Measurements from ENCODE around the gene CEP76.
A peak's percentile ranks its signal among the peaks of the same experiment; 100 is the strongest.

Gene CEP76

GRCh38 chr18:12722731-12723130 lies 20.2 kb upstream of the CEP76 start:
- no CpG with 5 or more reads among the region's 7 CpGs for WGBS, 2 donors (ENCODE audit: extremely low coverage in 2 of 2, insufficient read length in 2 of 2, insufficient replicate concordance in 1 of 2)
- H2BK15ac ChIP-seq (ENCODE audit: low read length), result no peak overlapping the region
- no peak overlapping the region for H2AFZ ChIP-seq (ENCODE audit: low read length)
- H3K9me3 ChIP-seq (replicated peaks in 1 of 2; ENCODE audit: control insufficient read depth in 2 of 2, insufficient read depth in 1 of 2, low read depth in 1 of 2, low read length in 2 of 2), result no peaks in the 10 kb centered on the region
- no peaks in the 10 kb centered on the region for H3K27me3 ChIP-seq (ENCODE audit: control insufficient read depth in 3 of 3, insufficient read depth in 3 of 3, low read depth in 1 of 3, low read length in 3 of 3)
- no peak overlapping the region for H3K4ac ChIP-seq (ENCODE audit: low read length)
- H3K14ac ChIP-seq (ENCODE audit: low read length), result no peak overlapping the region
- no peak overlapping the region for H4K8ac ChIP-seq (ENCODE audit: low read depth, low read length)
- no peak overlapping the region for H3K27ac ChIP-seq (replicated peaks; ENCODE audit: low read length)
- no peak overlapping the region for H2BK120ac ChIP-seq (ENCODE audit: low read depth, low read length)
- H4K91ac ChIP-seq (ENCODE audit: low read depth, low read length, poor library complexity), result no peak overlapping the region
- H2AK5ac ChIP-seq (ENCODE audit: low read depth, low read length), result no peak overlapping the region
- no peak overlapping the region for H3K4me2 ChIP-seq (ENCODE audit: insufficient read depth, low read length, poor library complexity, severe bottlenecking)
- H3K4me1 ChIP-seq (ENCODE audit: control insufficient read depth in 2 of 2, insufficient read depth in 1 of 2, low read depth in 1 of 2, low read length in 2 of 2), result no peaks in the 10 kb centered on the region
- no peak overlapping the region for H3K9ac ChIP-seq (ENCODE audit: low read depth, low read length, poor library complexity)
- no peak overlapping the region for H2BK5ac ChIP-seq (ENCODE audit: low read length)
- no peak overlapping the region for H3K4me3 ChIP-seq (ENCODE audit: low read length in 2 of 2)
- peaks cover 15 to 90% of the 10 kb centered on the region in 2 donors for H3K36me3 ChIP-seq (replicated peaks in 1 of 2; ENCODE audit: control insufficient read depth in 2 of 2, insufficient read depth in 2 of 2, low read length in 2 of 2)
- H3K18ac ChIP-seq (ENCODE audit: low read length), result no peak overlapping the region
- no peaks in the 10 kb centered on the region for H3K79me1 ChIP-seq (ENCODE audit: low read depth, low read length)
- H3K23ac ChIP-seq (ENCODE audit: low read depth, low read length, poor library complexity), result no peak overlapping the region
- no peak overlapping the region for H2BK12ac ChIP-seq (ENCODE audit: low read length)
- no peak for DNase-seq (ENCODE audit: low spot score)

- H3K23ac ChIP-seq (ENCODE audit: low read depth, low read length, poor library complexity), result no peak overlapping the region
- H3K4me2 ChIP-seq (ENCODE audit: insufficient read depth, low read length, poor library complexity, severe bottlenecking), result no peak overlapping the region
- H2BK15ac ChIP-seq (ENCODE audit: low read length), result no peak overlapping the region
- no peak overlapping the region for H4K8ac ChIP-seq (ENCODE audit: low read depth, low read length)
- H3K9ac ChIP-seq (ENCODE audit: low read depth, low read length, poor library complexity), result no peak overlapping the region
- no peak overlapping the region for H2BK12ac ChIP-seq (ENCODE audit: low read length)
- peaks cover 13 to 98% of the 10 kb centered on the region in 2 donors for H3K36me3 ChIP-seq (replicated peaks in 1 of 2; ENCODE audit: control insufficient read depth in 2 of 2, insufficient read depth in 2 of 2, low read length in 2 of 2)
- no peak overlapping the region for H2BK120ac ChIP-seq (ENCODE audit: low read depth, low read length)
- no peak overlapping the region for H3K14ac ChIP-seq (ENCODE audit: low read length)
- no peak overlapping the region for H3K27ac ChIP-seq (replicated peaks; ENCODE audit: low read length)
- DNase-seq (ENCODE audit: low spot score), result no peak
- no peaks in the 10 kb centered on the region for H3K4me1 ChIP-seq (ENCODE audit: control insufficient read depth in 2 of 2, insufficient read depth in 1 of 2, low read depth in 1 of 2, low read length in 2 of 2)
- no peak overlapping the region for H2AFZ ChIP-seq (ENCODE audit: low read length)
- H3K27me3 ChIP-seq (ENCODE audit: control insufficient read depth in 3 of 3, insufficient read depth in 3 of 3, low read depth in 1 of 3, low read length in 3 of 3), result no peaks in the 10 kb centered on the region
- no peak overlapping the region for H3K4ac ChIP-seq (ENCODE audit: low read length)
- H4K91ac ChIP-seq (ENCODE audit: low read depth, low read length, poor library complexity), result no peak overlapping the region
- H2AK5ac ChIP-seq (ENCODE audit: low read depth, low read length), result no peak overlapping the region
- no peaks in the 10 kb centered on the region for H3K9me3 ChIP-seq (replicated peaks in 1 of 2; ENCODE audit: control insufficient read depth in 2 of 2, insufficient read depth in 1 of 2, low read depth in 1 of 2, low read length in 2 of 2)
- WGBS, 2 donors (ENCODE audit: extremely low coverage in 2 of 2, insufficient read length in 2 of 2, insufficient replicate concordance in 1 of 2), result no CpG with 5 or more reads among the region's 5 CpGs
- H2BK5ac ChIP-seq (ENCODE audit: low read length), result no peak overlapping the region
- H3K4me3 ChIP-seq (ENCODE audit: low read length in 2 of 2), result no peak overlapping the region
- H3K79me1 ChIP-seq (ENCODE audit: low read depth, low read length), result no peaks in the 10 kb centered on the region
- no peak overlapping the region for H3K18ac ChIP-seq (ENCODE audit: low read length)
These were observed 19.2 kb upstream of the CEP76 start for GRCh38 chr18:12721495-12722275.

GRCh38 chr18:12711446-12711845 lies 8.9 kb upstream of the CEP76 start:
- no peak overlapping the region for H2AFZ ChIP-seq (ENCODE audit: low read length)
- H2AK5ac ChIP-seq (ENCODE audit: low read depth, low read length), result no peak overlapping the region
- H2BK5ac ChIP-seq (ENCODE audit: low read length), result no peak overlapping the region
- H3K36me3 ChIP-seq (replicated peaks in 1 of 2; ENCODE audit: control insufficient read depth in 2 of 2, insufficient read depth in 2 of 2, low read length in 2 of 2), result peaks cover 15 to 86% of the 10 kb centered on the region in 2 donors
- H3K14ac ChIP-seq (ENCODE audit: low read length), result no peak overlapping the region
- H4K91ac ChIP-seq (ENCODE audit: low read depth, low read length, poor library complexity), result no peak overlapping the region
- H3K27me3 ChIP-seq (ENCODE audit: control insufficient read depth in 3 of 3, insufficient read depth in 3 of 3, low read depth in 1 of 3, low read length in 3 of 3), result no peaks in the 10 kb centered on the region
- no peak overlapping the region for H3K18ac ChIP-seq (ENCODE audit: low read length)
- no peak overlapping the region for H3K4ac ChIP-seq (ENCODE audit: low read length)
- H3K27ac ChIP-seq (replicated peaks; ENCODE audit: low read length), result no peak overlapping the region
- H3K4me3 ChIP-seq (ENCODE audit: low read length in 2 of 2), result no peak overlapping the region
- H3K4me2 ChIP-seq (ENCODE audit: insufficient read depth, low read length, poor library complexity, severe bottlenecking), result no peak overlapping the region
- no peak overlapping the region for H4K8ac ChIP-seq (ENCODE audit: low read depth, low read length)
- H3K4me1 ChIP-seq (ENCODE audit: control insufficient read depth in 2 of 2, insufficient read depth in 1 of 2, low read depth in 1 of 2, low read length in 2 of 2), result no peaks in the 10 kb centered on the region
- no peak overlapping the region for H3K9ac ChIP-seq (ENCODE audit: low read depth, low read length, poor library complexity)
- H2BK12ac ChIP-seq (ENCODE audit: low read length), result no peak overlapping the region
- peaks cover 3% of the 10 kb centered on the region for H3K79me1 ChIP-seq (ENCODE audit: low read depth, low read length)
- H2BK120ac ChIP-seq (ENCODE audit: low read depth, low read length), result no peak overlapping the region
- no peaks in the 10 kb centered on the region for H3K9me3 ChIP-seq (replicated peaks in 1 of 2; ENCODE audit: control insufficient read depth in 2 of 2, insufficient read depth in 1 of 2, low read depth in 1 of 2, low read length in 2 of 2)
- H2BK15ac ChIP-seq (ENCODE audit: low read length), result no peak overlapping the region
- no peak overlapping the region for H3K23ac ChIP-seq (ENCODE audit: low read depth, low read length, poor library complexity)
- WGBS, 2 donors (ENCODE audit: extremely low coverage in 2 of 2, insufficient read length in 2 of 2, insufficient replicate concordance in 1 of 2), result no CpG with 5 or more reads among the region's 5 CpGs
- no peak for DNase-seq (ENCODE audit: low spot score)

GRCh38 chr18:12703664-12704063 lies 1.1 kb upstream of the CEP76 start:
- Histone ChIP-seq H3K4me1 (ENCODE audit: control insufficient read depth in 2 of 2, insufficient read depth in 1 of 2, low read depth in 1 of 2, low read length in 2 of 2) (no peaks in the 10 kb centered on the region), H2BK15ac (ENCODE audit: low read length) (no peak overlapping the region), H3K4me3 (ENCODE audit: low read length in 2 of 2) (peak overlapping the region; percentile 81 to 97), H4K91ac (ENCODE audit: low read depth, low read length, poor library complexity) (no peak overlapping the region), H3K14ac (ENCODE audit: low read length) (no peak overlapping the region), H2BK12ac (ENCODE audit: low read length) (no peak overlapping the region), H3K4ac (ENCODE audit: low read length) (no peak overlapping the region), H3K36me3 (replicated peaks in 1 of 2; ENCODE audit: control insufficient read depth in 2 of 2, insufficient read depth in 2 of 2, low read length in 2 of 2) (peaks cover 2 to 59% of the 10 kb centered on the region in 2 donors), H2BK5ac (ENCODE audit: low read length) (no peak overlapping the region), H3K9me3 (replicated peaks in 1 of 2; ENCODE audit: control insufficient read depth in 2 of 2, insufficient read depth in 1 of 2, low read depth in 1 of 2, low read length in 2 of 2) (no peaks in the 10 kb centered on the region), H3K79me1 (ENCODE audit: low read depth, low read length) (peaks cover 5% of the 10 kb centered on the region), H4K8ac (ENCODE audit: low read depth, low read length) (no peak overlapping the region), H2AK5ac (ENCODE audit: low read depth, low read length) (no peak overlapping the region), H2AFZ (ENCODE audit: low read length) (peak overlapping the region; percentile 100), H3K18ac (ENCODE audit: low read length) (no peak overlapping the region), H3K9ac (ENCODE audit: low read depth, low read length, poor library complexity) (no peak overlapping the region), H2BK120ac (ENCODE audit: low read depth, low read length) (no peak overlapping the region), H3K23ac (ENCODE audit: low read depth, low read length, poor library complexity) (no peak overlapping the region), H3K27me3 (ENCODE audit: control insufficient read depth in 3 of 3, insufficient read depth in 3 of 3, low read depth in 1 of 3, low read length in 3 of 3) (no peaks in the 10 kb centered on the region), H3K27ac (replicated peaks; ENCODE audit: low read length) (no peak overlapping the region), H3K4me2 (ENCODE audit: insufficient read depth, low read length, poor library complexity, severe bottlenecking) (peak overlapping the region; percentile 48)
- no peak for DNase-seq (ENCODE audit: low spot score)
- WGBS, 2 donors (ENCODE audit: extremely low coverage in 2 of 2, insufficient read length in 2 of 2, insufficient replicate concordance in 1 of 2), result no CpG with 5 or more reads among the region's 2 CpGs
